ENCODE data around the gene ZNF580. TPM values are rescaled to one million over a fixed set of nuclear protein-coding genes. Genes with fewer than 3 reads are reported as not detected.

The ZNF580 gene
- total RNA-seq, 1 donor from 2014 or later = 50.9 TPM

DNA sequence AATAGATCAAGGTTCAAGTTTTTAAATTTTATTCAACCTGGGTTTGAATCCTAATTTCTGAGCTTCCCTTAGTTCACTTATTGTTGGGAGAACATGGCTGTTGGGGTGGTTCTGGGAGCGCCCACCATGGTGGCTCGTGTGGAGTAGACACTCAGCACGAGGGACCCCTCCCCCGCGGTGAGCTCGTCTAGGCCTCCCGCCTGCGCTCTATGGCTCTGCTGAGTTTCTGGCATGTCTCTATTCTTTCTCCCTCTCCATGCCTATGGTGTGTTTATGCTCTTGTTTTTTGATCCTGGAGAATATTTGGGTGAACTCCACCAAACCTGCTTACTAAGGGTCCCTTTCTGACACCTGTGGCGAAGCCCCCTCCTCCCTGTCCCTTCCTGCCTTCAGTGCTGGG lies 32.7 kb downstream of the ZNF580 start:
- H3K27me3 Mint-ChIP-seq (ENCODE audit: low read depth) = no peaks in the 10 kb centered on the region
- peak overlapping the region; percentile 49 for H3K4me3 Mint-ChIP-seq
- H3K9me3 Mint-ChIP-seq = no peaks in the 10 kb centered on the region
- TF ChIP-seq, protein P1, sequence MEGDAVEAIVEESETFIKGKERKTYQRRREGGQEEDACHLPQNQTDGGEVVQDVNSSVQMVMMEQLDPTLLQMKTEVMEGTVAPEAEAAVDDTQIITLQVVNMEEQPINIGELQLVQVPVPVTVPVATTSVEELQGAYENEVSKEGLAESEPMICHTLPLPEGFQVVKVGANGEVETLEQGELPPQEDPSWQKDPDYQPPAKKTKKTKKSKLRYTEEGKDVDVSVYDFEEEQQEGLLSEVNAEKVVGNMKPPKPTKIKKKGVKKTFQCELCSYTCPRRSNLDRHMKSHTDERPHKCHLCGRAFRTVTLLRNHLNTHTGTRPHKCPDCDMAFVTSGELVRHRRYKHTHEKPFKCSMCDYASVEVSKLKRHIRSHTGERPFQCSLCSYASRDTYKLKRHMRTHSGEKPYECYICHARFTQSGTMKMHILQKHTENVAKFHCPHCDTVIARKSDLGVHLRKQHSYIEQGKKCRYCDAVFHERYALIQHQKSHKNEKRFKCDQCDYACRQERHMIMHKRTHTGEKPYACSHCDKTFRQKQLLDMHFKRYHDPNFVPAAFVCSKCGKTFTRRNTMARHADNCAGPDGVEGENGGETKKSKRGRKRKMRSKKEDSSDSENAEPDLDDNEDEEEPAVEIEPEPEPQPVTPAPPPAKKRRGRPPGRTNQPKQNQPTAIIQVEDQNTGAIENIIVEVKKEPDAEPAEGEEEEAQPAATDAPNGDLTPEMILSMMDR (IDR thresholded peaks at IDR 0.05; ENCODE audit: unreplicated experiment) = no peak
- H3K27ac Mint-ChIP-seq = peak overlapping the region; percentile 84
- DNase-seq (ENCODE audit: low spot score in 2 of 2, unreplicated experiment in 2 of 2) = no peak
- peaks cover 34% of the 10 kb centered on the region for H3K4me1 Mint-ChIP-seq
- peaks cover 6% of the 10 kb centered on the region for H3K36me3 Mint-ChIP-seq

DNA sequence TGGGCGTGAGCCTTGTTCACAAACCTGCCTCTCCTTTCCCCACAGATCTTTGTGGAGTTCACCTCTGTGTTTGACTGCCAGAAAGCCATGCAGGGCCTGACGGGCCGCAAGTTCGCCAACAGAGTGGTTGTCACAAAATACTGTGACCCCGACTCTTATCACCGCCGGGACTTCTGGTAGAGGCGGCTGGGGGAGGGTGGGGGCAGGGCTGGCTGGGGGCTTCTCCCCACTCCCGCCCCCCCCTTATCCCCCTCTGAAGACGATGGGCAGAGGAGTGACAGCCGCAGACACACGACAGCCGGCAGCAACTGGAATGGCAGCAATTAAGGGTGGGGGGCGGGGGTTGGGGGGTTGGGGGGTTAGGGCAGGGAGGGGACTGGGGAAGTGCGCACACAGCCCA lies 33.1 kb downstream of the ZNF580 start:
- TF ChIP-seq, protein P1 (IDR thresholded peaks at IDR 0.05; ENCODE audit: unreplicated experiment) = no peak
- Mint-ChIP-seq H3K27me3 (ENCODE audit: low read depth) (no peaks in the 10 kb centered on the region), H3K27ac (peak overlapping the region; percentile 84), H3K4me1 (peaks cover 34% of the 10 kb centered on the region), H3K9me3 (no peaks in the 10 kb centered on the region), H3K4me3 (peak overlapping the region; percentile 49), H3K36me3 (peaks cover 6% of the 10 kb centered on the region)
- no peak for DNase-seq (ENCODE audit: low spot score in 2 of 2, unreplicated experiment in 2 of 2)

DNA sequence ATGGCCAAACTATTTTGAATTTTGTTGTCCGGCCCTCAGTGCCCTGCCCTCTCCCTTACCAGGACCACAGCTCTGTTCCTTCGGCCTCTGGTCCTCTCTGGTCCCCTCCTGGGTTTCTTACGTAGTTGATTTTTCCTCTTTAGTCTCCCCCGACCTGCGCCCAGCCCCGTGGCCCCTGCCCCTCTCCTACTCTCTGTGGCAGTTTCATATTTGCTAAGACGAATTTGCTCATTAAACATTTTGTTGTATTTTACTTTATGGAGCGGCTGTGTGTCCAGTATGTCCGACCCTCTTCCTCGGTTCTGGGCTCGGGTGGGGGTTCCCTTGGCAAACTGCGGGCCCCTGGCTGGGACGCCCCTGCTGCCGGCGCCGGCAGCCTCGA lies 33.6 kb downstream of the ZNF580 start:
- peaks cover 7% of the 10 kb centered on the region for H3K36me3 Mint-ChIP-seq
- TF ChIP-seq, protein P1 (IDR thresholded peaks at IDR 0.05; ENCODE audit: unreplicated experiment) = no peak
- no peaks in the 10 kb centered on the region for H3K27me3 Mint-ChIP-seq (ENCODE audit: low read depth)
- peak overlapping the region; percentile 91 for H3K27ac Mint-ChIP-seq
- peaks cover 34% of the 10 kb centered on the region for H3K4me1 Mint-ChIP-seq
- H3K4me3 Mint-ChIP-seq = peak overlapping the region; percentile 58
- no peak for DNase-seq (ENCODE audit: low spot score in 2 of 2, unreplicated experiment in 2 of 2)
- no peaks in the 10 kb centered on the region for H3K9me3 Mint-ChIP-seq

DNA sequence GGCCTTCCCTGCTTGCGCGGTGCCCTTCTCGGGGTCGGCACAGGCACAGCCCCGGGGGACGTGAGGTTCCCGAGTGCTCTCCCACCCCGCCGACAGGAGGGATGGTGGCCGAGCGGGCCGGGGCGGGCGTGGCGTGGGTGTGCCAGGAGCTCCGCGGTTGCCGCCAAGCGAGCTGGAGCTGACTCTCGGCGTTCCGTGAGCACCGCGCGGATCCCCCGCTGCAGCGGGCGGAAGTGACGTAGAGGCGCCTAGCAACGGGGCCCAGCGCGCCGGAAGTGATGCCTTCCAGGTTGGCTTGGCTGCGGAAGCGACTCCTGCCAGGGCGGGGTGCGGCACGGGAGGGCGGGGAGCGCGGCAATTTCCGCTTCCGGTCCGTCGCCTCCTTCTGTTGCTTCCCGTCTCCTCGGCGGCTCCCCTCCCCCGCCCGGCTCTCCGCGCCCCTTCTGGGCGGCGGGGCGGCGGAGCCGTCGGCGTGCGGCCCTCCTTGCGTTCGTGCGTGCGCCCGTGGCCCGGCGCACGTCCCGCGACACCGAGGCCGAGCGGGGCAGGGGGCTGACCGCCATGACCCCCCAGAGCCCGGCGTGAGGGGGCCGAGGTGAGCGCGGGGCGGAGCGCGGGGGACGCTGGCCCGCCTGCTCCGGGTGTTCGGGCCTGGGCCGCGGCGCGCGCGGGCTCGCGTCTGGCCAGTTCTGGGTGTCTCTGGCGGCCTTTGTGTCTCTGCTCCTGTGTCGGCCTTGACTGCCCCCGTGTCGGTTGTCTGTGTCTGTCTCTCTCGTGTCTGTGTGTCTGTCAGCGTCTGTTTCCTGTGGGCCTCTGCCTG lies 34.2 kb downstream of the ZNF580 start, which contains the start of gene EPN1:
TSS of gene EPN1 (plus strand) at position 386 of the 820 bp plus-strand sequence. CDS start 3,402 bp downstream, outside the sequence.
- Mint-ChIP-seq H3K4me3 (peak within 1 kb of the TSS; percentile 99), H3K36me3 (peaks cover 10% of the 10 kb centered on the region), H3K27ac (peak within 1 kb of the TSS; percentile 98), H3K27me3 (ENCODE audit: low read depth) (no peaks in the 10 kb centered on the region), H3K4me1 (peaks cover 34% of the 10 kb centered on the region), H3K9me3 (no peaks in the 10 kb centered on the region)
- TF ChIP-seq, protein P1 (IDR thresholded peaks at IDR 0.05; ENCODE audit: unreplicated experiment) = no peak
- peak; percentile 96 to 98 for DNase-seq (ENCODE audit: low spot score in 2 of 2, unreplicated experiment in 2 of 2)

DNA sequence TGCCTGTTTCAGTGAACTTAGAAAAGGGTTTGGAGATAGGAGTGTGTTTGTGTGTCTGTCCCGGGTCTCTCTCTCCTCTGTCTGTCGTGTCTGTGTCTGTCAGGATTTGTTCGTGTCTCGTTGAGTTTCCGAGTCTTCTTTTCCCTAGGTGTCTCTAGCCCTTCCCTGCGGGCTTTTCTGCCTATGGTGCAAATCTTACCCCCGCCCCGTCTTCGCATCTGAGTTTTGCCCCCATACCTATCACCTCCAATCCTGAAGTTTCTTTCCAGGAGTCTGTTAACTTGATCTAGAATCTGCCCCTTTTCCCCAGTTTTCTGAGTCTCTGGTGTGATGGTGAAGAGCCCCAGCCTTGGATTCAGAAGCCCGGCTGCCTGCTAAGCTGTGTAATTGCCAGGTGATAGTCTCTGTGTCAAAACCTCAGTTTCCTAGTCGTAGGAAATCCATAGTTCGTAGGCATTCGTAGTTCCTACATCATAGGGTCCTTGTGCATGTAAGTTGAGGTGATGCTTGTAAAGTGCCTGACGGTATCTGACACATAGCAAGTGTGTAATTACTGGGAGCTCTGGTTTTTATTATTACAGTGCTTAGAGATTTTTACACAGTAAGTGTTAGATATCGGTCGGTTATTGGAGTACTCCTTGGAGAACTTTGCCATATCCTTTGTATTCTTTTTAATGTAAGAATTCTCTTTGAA lies 35.0 kb downstream of the ZNF580 start:
- H3K4me3 Mint-ChIP-seq = peak overlapping the region; percentile 99
- H3K9me3 Mint-ChIP-seq = no peaks in the 10 kb centered on the region
- no peak for DNase-seq (ENCODE audit: low spot score in 2 of 2, unreplicated experiment in 2 of 2)
- peak overlapping the region; percentile 98 for H3K27ac Mint-ChIP-seq
- peaks cover 34% of the 10 kb centered on the region for H3K4me1 Mint-ChIP-seq
- TF ChIP-seq, protein P1 (IDR thresholded peaks at IDR 0.05; ENCODE audit: unreplicated experiment) = no peak
- H3K27me3 Mint-ChIP-seq (ENCODE audit: low read depth) = no peaks in the 10 kb centered on the region
- H3K36me3 Mint-ChIP-seq = peaks cover 16% of the 10 kb centered on the region
